HepG2 (cell line): Measurements from ENCODE around the gene OSTF1. TPM values are rescaled to one million over a fixed set of nuclear protein-coding genes. Genes with fewer than 3 reads are reported as not detected.

ENCODE experiments used
- ATAC-seq: fragments of 200-7000 bp; cut with Tn5 transposase; 3 replicates; pipeline ENCODE4 v1.9.1; 2020; ENCODE audit warnings: mild to moderate bottlenecking, moderate library complexity
- BruUV-seq: library from RNA; stranded (reverse); fragments of 400-500 nt; replicated peaks from 2 replicates; lab custom pipeline; 2021; lab: Mats Ljungman, UMichigan
- CTCF ChIA-PET: fragments of 300-600 bp; formaldehyde crosslinking; extraction: SDS; loops from one replicate; lab custom pipeline; 2021; ENCODE audit warnings: low total read pairs, inconsistent platforms, low intra/inter-chr PET ratio; lab: Yijun Ruan, JAX
- POLR2A ChIA-PET: fragments of 350-600 bp; sonication (Branson Sonifier 250); formaldehyde crosslinking; loops from one replicate; lab custom pipeline; 2020; ENCODE audit warnings: antibody characterized with exemption, inconsistent platforms; lab: Yijun Ruan, JAX
- DNase-seq: peaks from one replicate; pipeline ENCODE4 v3.0.0-alpha.2; 2015; ENCODE audit warnings: low spot score
- FAIRE-seq: peaks from 3 replicates; lab custom pipeline; 2011; peaks lifted over from hg19 to GRCh38; lab: Jason Lieb, UNC
- H2AFZ ChIP-seq: one replicate; pipeline ENCODE4 v1.6.1; 2011; ENCODE audit warnings: low read length, inconsistent platforms
- H3K27ac ChIP-seq: fragments of 300-600 bp; 3 replicates; pipeline ENCODE4 v1.8.0; 2011; ENCODE audit warnings: mixed run types, mild to moderate bottlenecking, mixed read lengths, low read length, inconsistent platforms; ENCODE audit not compliant: insufficient read depth; ENCODE audit errors: extremely low read length
- H3K27me3 ChIP-seq, 2 experiments: fragments of 200-600 bp in 1 of 2; 2 replicates in 1 of 2; 3 replicates in 1 of 2; pipeline versions ENCODE4 v1.6.0 to v1.8.0; 2011; ENCODE audit warnings: low read length in 2 of 2, mild to moderate bottlenecking in 2 of 2, moderate library complexity in 2 of 2, inconsistent platforms in 1 of 2; ENCODE audit not compliant: insufficient read depth in 2 of 2, control insufficient read depth in 1 of 2
- H3K36me3 ChIP-seq, 2 experiments: fragments of 200-600 bp in 1 of 2; replicated peaks in 1 of 2; 2 replicates in 1 of 2; 3 replicates in 1 of 2; pipeline versions ENCODE4 v1.5.1 to v1.8.0; 2011; ENCODE audit warnings: low read length in 2 of 2, inconsistent platforms in 1 of 2; ENCODE audit not compliant: insufficient read depth in 2 of 2, control insufficient read depth in 1 of 2
- H3K4me1 ChIP-seq: 2 replicates; pipeline ENCODE4 v1.5.1; 2012; ENCODE audit warnings: low read length, inconsistent platforms; ENCODE audit not compliant: insufficient read depth
- H3K4me2 ChIP-seq: 2 replicates; pipeline ENCODE4 v1.6.0; 2011; ENCODE audit warnings: low read depth, low read length, inconsistent platforms
- H3K4me3 ChIP-seq, 3 experiments: fragments of 200-600 bp in 1 of 3; sonication (generic), shearing (Covaris generic) in 1 of 3; replicated peaks in 1 of 3; 2 replicates each; pipeline ENCODE4 v1.5.1; 2011 to 2016; ENCODE audit warnings: low read length in 3 of 3, inconsistent platforms in 2 of 3, low read depth in 2 of 3, mild to moderate bottlenecking in 2 of 3, control low read depth in 1 of 3, mixed read lengths in 1 of 3; ENCODE audit not compliant: insufficient read depth in 1 of 3
- H3K79me2 ChIP-seq: one replicate; pipeline ENCODE4 v1.6.1; 2011; ENCODE audit warnings: low read length, inconsistent platforms; ENCODE audit not compliant: insufficient read depth
- H3K9ac ChIP-seq: 2 replicates; pipeline ENCODE4 v1.6.0; 2011; ENCODE audit warnings: mild to moderate bottlenecking, low read depth, low read length, inconsistent platforms; ENCODE audit not compliant: insufficient read depth
- H3K9me3 ChIP-seq: 2 replicates; pipeline ENCODE4 v1.5.1; 2012; ENCODE audit warnings: mild to moderate bottlenecking, low read length
- H4K20me1 ChIP-seq: 2 replicates; pipeline ENCODE4 v1.6.0; 2011; ENCODE audit warnings: inconsistent platforms, mild to moderate bottlenecking, low read length, moderate library complexity; ENCODE audit not compliant: insufficient read depth
- ATF7 ChIP-seq, 2 experiments: fragments of 450-650 bp in 1 of 2; sonication (generic) in 1 of 2; formaldehyde crosslinking in 1 of 2; IDR thresholded peaks; 2 replicates each; pipeline versions ENCODE4 v1.4.0 to v1.6.1; 2016 to 2020; ENCODE audit warnings: antibody characterized with exemption in 1 of 2, mild to moderate bottlenecking in 1 of 2, missing genetic modification reagents in 1 of 2
- CC2D1A ChIP-seq: sonication (generic); formaldehyde crosslinking; IDR thresholded peaks from 2 replicates; pipeline ENCODE4 v1.8.1; 2023; ENCODE audit warnings: mild to moderate bottlenecking, missing genetic modification reagents
- CHD2 ChIP-seq: IDR thresholded peaks from 2 replicates; pipeline ENCODE4 v1.6.1; 2011; ENCODE audit warnings: low read depth, low read length, improper control_type of control experiment
- EEA1 ChIP-seq: sonication (generic); formaldehyde crosslinking; IDR thresholded peaks from 2 replicates; pipeline ENCODE4 v1.5.1; 2020; ENCODE audit warnings: mild to moderate bottlenecking, missing genetic modification reagents, borderline replicate concordance
- EHMT2 ChIP-seq: fragments of 200-600 bp; sonication (generic); IDR thresholded peaks from 2 replicates; pipeline ENCODE4 v1.7.0; 2017; ENCODE audit warnings: antibody characterized with exemption, low read depth, low read length, borderline replicate concordance
- FOSL2 ChIP-seq: sonication (generic); formaldehyde crosslinking; IDR thresholded peaks from 2 replicates; pipeline ENCODE4 v1.4.0; 2020; ENCODE audit warnings: missing genetic modification reagents
- HMG20A ChIP-seq: IDR thresholded peaks from 2 replicates; pipeline ENCODE4 v1.6.1; 2016; ENCODE audit warnings: borderline replicate concordance
- KDM3A ChIP-seq: IDR thresholded peaks from 2 replicates; pipeline ENCODE4 v1.6.1; 2018; ENCODE audit warnings: low read depth, missing compliant biosample characterization
- NPAS2 ChIP-seq: sonication (generic); formaldehyde crosslinking; IDR thresholded peaks from 2 replicates; pipeline ENCODE4 v1.8.0; 2022; ENCODE audit warnings: mild to moderate bottlenecking, missing genetic modification reagents, borderline replicate concordance
- RFX1 ChIP-seq: fragments of 450-650 bp; IDR thresholded peaks from 2 replicates; pipeline ENCODE4 v1.6.1; 2017
- ZFY ChIP-seq: sonication (generic); formaldehyde crosslinking; IDR thresholded peaks from 2 replicates; pipeline ENCODE4 v1.4.0; 2020; ENCODE audit warnings: missing genetic modification reagents
- ZKSCAN8 ChIP-seq: IDR thresholded peaks from 2 replicates; pipeline ENCODE4 v1.6.1; 2016; ENCODE audit warnings: borderline replicate concordance, missing genetic modification reagents, missing compliant biosample characterization
- ZNF317 ChIP-seq: sonication (generic); formaldehyde crosslinking; IDR thresholded peaks from 2 replicates; pipeline ENCODE4 v1.5.0; 2020; ENCODE audit warnings: mild to moderate bottlenecking, missing genetic modification reagents
- ZNF44 ChIP-seq: sonication (generic); formaldehyde crosslinking; IDR thresholded peaks from 2 replicates; pipeline ENCODE4 v1.5.1; 2020; ENCODE audit warnings: mild to moderate bottlenecking, missing genetic modification reagents
- ZNF615 ChIP-seq: sonication (generic); formaldehyde crosslinking; IDR thresholded peaks from 2 replicates; pipeline ENCODE4 v1.5.0; 2020; ENCODE audit warnings: mild to moderate bottlenecking, missing genetic modification reagents, borderline replicate concordance
- ZSCAN29 ChIP-seq: sonication (generic); formaldehyde crosslinking; conservative IDR thresholded peaks from 2 replicates; pipeline ENCODE4 v1.4.0; 2020; ENCODE audit warnings: mild to moderate bottlenecking, missing genetic modification reagents
- WGBS: methylation state at CpG from one replicate; pipeline ENCODE4 v1.1.6; 2017; ENCODE audit warnings: low lambda C conversion rate; 5-methylcytosine and 5-hydroxymethylcytosine counted together
- in situ Hi-C: cut with HindIII; loops from 2 replicates; pipeline ENCODE4 v1.10.0; 2017; ENCODE audit warnings: low pct_unique_long_range_greater_than_20kb; ENCODE audit not compliant: extremely low pct_ligation_motif_present
- intact Hi-C: fragments of 100-400 bp; cut with micrococcal nuclease; formaldehyde crosslinking; loops from one replicate; pipeline ENCODE4 v1.10.0; 2022; ENCODE audit not compliant: unreplicated experiment
- polyA plus RNA-seq, 8 experiments: library from polyadenylated mRNA; depleted of rRNA in 3 of 8; stranded (reverse) in 7 of 8; unstranded in 1 of 8; fragments of >200 nt; fragmentation: Illumina TruSeq in 4 of 8; extraction: Trizol in 4 of 8; gene quantifications; 2 replicates each; pipeline versions ENCODE4 v1.2.1 to v1.2.3, GENCODE V29; 2011 to 2016; ENCODE audit warnings: low read depth in 4 of 8, missing spikeins in 1 of 8, mixed read lengths in 1 of 8; ENCODE audit not compliant: insufficient read depth in 1 of 8
- total RNA-seq, 5 experiments: library from RNA; depleted of rRNA; stranded (reverse); fragments of >200 nt; fragmentation: Illumina TruSeq; extraction: Trizol; gene quantifications; 2 replicates each; pipeline ENCODE4 v1.2.3, GENCODE V29; 2016; ENCODE audit warnings: low read depth in 1 of 5
- TF ChIP-seq, protein P1 (sequence below): sonication (generic); formaldehyde crosslinking; IDR thresholded peaks from 2 replicates; pipeline ENCODE4 v1.5.0; 2020; ENCODE audit warnings: mild to moderate bottlenecking, missing genetic modification reagents
- TF ChIP-seq, protein P2 (sequence below): conservative IDR thresholded peaks from 2 replicates; pipeline ENCODE4 v1.6.1; 2018; ENCODE audit warnings: missing genetic modification reagents

OSTF1 gene
- total and polyA plus RNA-seq, 2 of the 13 experiments (the other 11 are each of a cell fraction or from before 2014, with no cell fraction given) = 16.8 to 39.0 TPM

DNA sequence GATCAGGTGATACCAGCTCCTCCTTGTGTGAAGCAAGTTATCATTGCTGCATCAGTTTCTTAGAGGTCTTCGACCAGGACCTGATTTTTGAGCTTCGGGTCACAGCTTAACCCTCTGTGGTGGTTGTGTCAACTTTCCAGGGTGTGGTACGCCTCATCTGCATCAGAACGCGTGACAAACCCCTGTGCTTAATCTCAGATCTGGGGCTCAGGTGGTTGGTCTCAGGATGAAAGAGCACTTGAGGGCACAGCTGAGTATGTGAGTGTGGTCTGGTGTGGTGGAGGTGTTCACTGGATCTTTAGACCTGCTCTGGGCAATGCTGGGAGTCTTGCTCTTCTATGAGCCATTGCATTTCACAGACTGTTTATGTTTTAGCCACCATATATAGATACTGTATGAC lies 64.1 kb downstream of the OSTF1 start:
- in situ Hi-C loops = no loop called here
- Histone ChIP-seq H3K27ac (no peak overlapping the region), H3K9me3 (no peaks in the 10 kb centered on the region), H3K4me2 (no peak overlapping the region), H3K4me3 (no peak overlapping the region), H3K4me1 (no peaks in the 10 kb centered on the region), H3K27me3 (no peaks in the 10 kb centered on the region), H3K36me3 (no peaks in the 10 kb centered on the region; a peak in 1 of 5 replicates), H2AFZ (no peak overlapping the region), H3K79me2 (no peaks in the 10 kb centered on the region), H3K9ac (no peak overlapping the region), H4K20me1 (no peaks in the 10 kb centered on the region)
- no peak for ATAC-seq
- WGBS = 100% methylated on average over 3 of the region's 5 CpGs
- no peak for FAIRE-seq
- POLR2A ChIA-PET = no interaction called here
- no peak for TF ChIP-seq ZFY (CRISPR knock-in tag)
- no peak for TF ChIP-seq ZKSCAN8 (CRISPR knock-in tag)
- no peak for TF ChIP-seq CHD2
- TF ChIP-seq HMG20A (CRISPR knock-in tag) = no peak
- no peak for TF ChIP-seq ZNF615 (CRISPR knock-in tag)
- TF ChIP-seq ATF7 (IDR thresholded peaks at IDR 0.05) = no peak
- no peak for TF ChIP-seq ATF7 (CRISPR knock-in tag; IDR thresholded peaks at IDR 0.05)
- TF ChIP-seq KDM3A (CRISPR knock-in tag) = no peak
- TF ChIP-seq FOSL2 (CRISPR knock-in tag) = no peak
- CTCF ChIA-PET = no interaction called here
- no TSS peak for BruUV-seq
- DNase-seq = no peak
- intact Hi-C loops = no loop called here

DNA sequence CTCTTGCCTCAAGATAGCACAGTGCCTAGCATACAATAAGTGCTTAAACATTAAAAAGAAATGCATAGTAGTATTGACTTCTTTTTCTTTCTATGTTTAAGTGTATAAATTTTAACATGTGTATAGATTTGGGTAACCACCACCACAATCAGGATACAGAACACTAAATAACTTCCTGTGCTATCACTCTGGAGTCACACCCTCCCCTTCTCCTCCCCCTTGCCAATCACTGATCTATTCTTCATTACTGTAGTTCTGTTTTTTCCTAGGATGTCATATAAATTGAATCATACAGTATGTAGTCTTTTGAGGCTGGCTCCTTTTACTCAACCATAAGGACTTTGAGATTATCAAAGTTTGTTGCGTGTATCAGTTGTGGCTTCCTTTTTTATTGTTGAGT lies 68.5 kb downstream of the OSTF1 start:
- Histone ChIP-seq H3K4me2 (no peak overlapping the region), H2AFZ (no peak overlapping the region), H3K79me2 (no peaks in the 10 kb centered on the region), H3K36me3 (no peaks in the 10 kb centered on the region), H3K27me3 (no peaks in the 10 kb centered on the region), H3K9me3 (no peaks in the 10 kb centered on the region), H4K20me1 (no peaks in the 10 kb centered on the region), H3K27ac (no peak overlapping the region), H3K4me1 (no peaks in the 10 kb centered on the region), H3K9ac (no peak overlapping the region), H3K4me3 (no peak overlapping the region)
- DNase-seq (no peak), FAIRE-seq (no peak), ATAC-seq (no peak)
- intact Hi-C loops = no loop called here
- ChIA-PET CTCF (no interaction called here), POLR2A (no interaction called here)
- no TSS peak for BruUV-seq
- WGBS = 100% methylated on average over 1 of the region's 1 CpG
- in situ Hi-C loops = no loop called here
- TF ChIP-seq ZNF317 (no peak), RFX1 (no peak), EEA1 (CRISPR knock-in tag) (no peak), EHMT2 (no peak), NPAS2 (CRISPR knock-in tag) (no peak), ZNF44 (CRISPR knock-in tag) (no peak), ZSCAN29 (CRISPR knock-in tag) (no peak), CC2D1A (CRISPR knock-in tag) (no peak)
- TF ChIP-seq, protein P1, sequence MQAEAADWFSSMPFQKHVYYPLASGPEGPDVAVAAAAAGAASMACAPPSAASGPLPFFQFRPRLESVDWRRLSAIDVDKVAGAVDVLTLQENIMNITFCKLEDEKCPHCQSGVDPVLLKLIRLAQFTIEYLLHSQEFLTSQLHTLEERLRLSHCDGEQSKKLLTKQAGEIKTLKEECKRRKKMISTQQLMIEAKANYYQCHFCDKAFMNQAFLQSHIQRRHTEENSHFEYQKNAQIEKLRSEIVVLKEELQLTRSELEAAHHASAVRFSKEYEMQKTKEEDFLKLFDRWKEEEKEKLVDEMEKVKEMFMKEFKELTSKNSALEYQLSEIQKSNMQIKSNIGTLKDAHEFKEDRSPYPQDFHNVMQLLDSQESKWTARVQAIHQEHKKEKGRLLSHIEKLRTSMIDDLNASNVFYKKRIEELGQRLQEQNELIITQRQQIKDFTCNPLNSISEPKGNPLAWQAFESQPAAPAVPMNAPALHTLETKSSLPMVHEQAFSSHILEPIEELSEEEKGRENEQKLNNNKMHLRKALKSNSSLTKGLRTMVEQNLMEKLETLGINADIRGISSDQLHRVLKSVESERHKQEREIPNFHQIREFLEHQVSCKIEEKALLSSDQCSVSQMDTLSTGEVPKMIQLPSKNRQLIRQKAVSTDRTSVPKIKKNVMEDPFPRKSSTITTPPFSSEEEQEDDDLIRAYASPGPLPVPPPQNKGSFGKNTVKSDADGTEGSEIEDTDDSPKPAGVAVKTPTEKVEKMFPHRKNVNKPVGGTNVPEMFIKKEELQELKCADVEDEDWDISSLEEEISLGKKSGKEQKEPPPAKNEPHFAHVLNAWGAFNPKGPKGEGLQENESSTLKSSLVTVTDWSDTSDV (CRISPR knock-in tag) = no peak
- TF ChIP-seq, protein P2, sequence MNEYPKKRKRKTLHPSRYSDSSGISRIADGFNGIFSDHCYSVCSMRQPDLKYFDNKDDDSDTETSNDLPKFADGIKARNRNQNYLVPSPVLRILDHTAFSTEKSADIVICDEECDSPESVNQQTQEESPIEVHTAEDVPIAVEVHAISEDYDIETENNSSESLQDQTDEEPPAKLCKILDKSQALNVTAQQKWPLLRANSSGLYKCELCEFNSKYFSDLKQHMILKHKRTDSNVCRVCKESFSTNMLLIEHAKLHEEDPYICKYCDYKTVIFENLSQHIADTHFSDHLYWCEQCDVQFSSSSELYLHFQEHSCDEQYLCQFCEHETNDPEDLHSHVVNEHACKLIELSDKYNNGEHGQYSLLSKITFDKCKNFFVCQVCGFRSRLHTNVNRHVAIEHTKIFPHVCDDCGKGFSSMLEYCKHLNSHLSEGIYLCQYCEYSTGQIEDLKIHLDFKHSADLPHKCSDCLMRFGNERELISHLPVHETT = no peak
